IPS DF 19.7 (cell line): ENCODE data around the gene NFATC2IP.
A peak's percentile ranks its signal among the peaks of the same experiment; 100 is the strongest.
"Not testable (repeated sequence)": the region's sequence is repeated elsewhere in the genome, so short reads cannot be mapped to it uniquely, and the experiment has no call there.

Source experiments
- DNase-seq: peaks from one replicate; pipeline ENCODE4 v3.0.0-alpha.2; 2013; ENCODE audit warnings: low read depth, low spot score

Gene NFATC2IP

GRCh38 chr16:28974007-28974436, 23.3 kb downstream of the NFATC2IP start:
- no peak for DNase-seq

- peak; percentile 93 for DNase-seq
These were observed 23.9 kb downstream of the NFATC2IP start, which contains the start of gene SPNS1 for GRCh38 chr16:28974437-28975157. Gene SPNS1 (plus strand): TSS chr16:28974778. CDS start chr16:28975152, 374 bp downstream.

- no peak for DNase-seq
These were observed 24.4 kb downstream of the NFATC2IP start for GRCh38 chr16:28975158-28975599.

GRCh38 chr16:28977703-28978662, 27.2 kb downstream of the NFATC2IP start:
- DNase-seq: no peak

- not testable (repeated sequence) for DNase-seq
These were observed 29.6 kb downstream of the NFATC2IP start for GRCh38 chr16:28980330-28980729.

GRCh38 chr16:28980929-28981328, 30.2 kb downstream of the NFATC2IP start:
- DNase-seq: no peak

- DNase-seq: no peak
These were observed 30.8 kb downstream of the NFATC2IP start for GRCh38 chr16:28981517-28981916.

- no peak for DNase-seq
These were observed 31.7 kb downstream of the NFATC2IP start for GRCh38 chr16:28982418-28982817.

GRCh38 chr16:28982949-28983348, 32.2 kb downstream of the NFATC2IP start:
- no peak for DNase-seq

- no peak for DNase-seq
These were observed 32.9 kb downstream of the NFATC2IP start for GRCh38 chr16:28983644-28984043.

- no peak for DNase-seq
These were observed 33.4 kb downstream of the NFATC2IP start for GRCh38 chr16:28984091-28984490.

GRCh38 chr16:28984619-28985135, 33.9 kb downstream of the NFATC2IP start, which contains the start of gene LAT:
Gene LAT (plus strand): TSS chr16:28985052. CDS start chr16:28985418, 366 bp downstream.
- DNase-seq: no peak

GRCh38 chr16:28985211-28986041, 34.7 kb downstream of the NFATC2IP start:
- DNase-seq: no peak

GRCh38 chr16:28986046-28986445, 35.3 kb downstream of the NFATC2IP start:
- no peak for DNase-seq

GRCh38 chr16:28986492-28986891, 35.8 kb downstream of the NFATC2IP start:
- DNase-seq: no peak

GRCh38 chr16:28987170-28987853, 36.6 kb downstream of the NFATC2IP start:
- DNase-seq: no peak

GRCh38 chr16:28989363-28989762, 38.6 kb downstream of the NFATC2IP start:
- no peak for DNase-seq

- no peak for DNase-seq
These were observed 39.8 kb downstream of the NFATC2IP start for GRCh38 chr16:28990375-28991040.

- no peak for DNase-seq
These were observed 41.0 kb downstream of the NFATC2IP start for GRCh38 chr16:28991687-28992086.

GRCh38 chr16:28992496-28992895, 41.8 kb downstream of the NFATC2IP start:
- DNase-seq: no peak
